Smooth muscle cell (in vitro differentiated cells): ENCODE data around the gene KCNMA1. TPM values are rescaled to one million over a fixed set of nuclear protein-coding genes. Genes with fewer than 3 reads are reported as not detected.

ENCODE experiments used
- DNase-seq: peaks from one replicate; lab custom pipeline; 2025; ENCODE audit not compliant: unreplicated experiment; lab: John Stamatoyannopoulos, UW
- H2AFZ ChIP-seq: fragments of 200-600 bp; sonication (generic); 2 replicates; pipeline ENCODE4 v1.6.0; 2016; ENCODE audit warnings: antibody characterized with exemption, low read depth, mild to moderate bottlenecking
- H3F3A ChIP-seq: fragments of 200-600 bp; sonication (generic); 2 replicates; pipeline ENCODE4 v1.6.0; 2017; ENCODE audit warnings: antibody characterized with exemption, low read depth
- H3K27ac ChIP-seq: fragments of 200-600 bp; sonication (generic); 2 replicates; pipeline ENCODE4 v1.5.1; 2016; ENCODE audit warnings: low read depth, mild to moderate bottlenecking
- H3K27me3 ChIP-seq: fragments of 200-600 bp; sonication (generic); 2 replicates; pipeline ENCODE4 v1.6.1; 2016; ENCODE audit warnings: low read depth, mild to moderate bottlenecking
- H3K36me3 ChIP-seq: fragments of 200-600 bp; sonication (generic); 2 replicates; pipeline ENCODE4 v1.5.1; 2016; ENCODE audit warnings: low read depth
- H3K4me1 ChIP-seq: fragments of 200-600 bp; sonication (generic); 2 replicates; pipeline ENCODE4 v1.5.1; 2016; ENCODE audit warnings: low read depth
- H3K4me2 ChIP-seq: fragments of 200-600 bp; sonication (generic); 2 replicates; pipeline ENCODE4 v1.6.0; 2016; ENCODE audit warnings: mild to moderate bottlenecking
- H3K4me3 ChIP-seq: fragments of 200-600 bp; sonication (generic); 2 replicates; pipeline ENCODE4 v1.5.1; 2016; ENCODE audit warnings: mild to moderate bottlenecking
- H3K79me2 ChIP-seq: fragments of 200-600 bp; sonication (generic); 2 replicates; pipeline ENCODE4 v1.6.0; 2016; ENCODE audit warnings: low read depth, mild to moderate bottlenecking
- H3K9ac ChIP-seq: fragments of 200-600 bp; sonication (generic); 2 replicates; pipeline ENCODE4 v1.6.0; 2016; ENCODE audit warnings: low read depth
- H3K9me3 ChIP-seq: fragments of 200-600 bp; sonication (generic); replicated peaks from 2 replicates; pipeline ENCODE4 v1.5.1; 2016; ENCODE audit warnings: low read depth
- H4K20me1 ChIP-seq: fragments of 200-600 bp; sonication (generic); 2 replicates; pipeline ENCODE4 v1.6.0; 2016; ENCODE audit warnings: low read depth
- WGBS: methylation state at CpG from one replicate; pipeline ENCODE4 v1.1.7; 2016; ENCODE audit warnings: low lambda C conversion rate; 5-methylcytosine and 5-hydroxymethylcytosine counted together
- polyA plus RNA-seq: library from polyadenylated mRNA; unstranded; fragments of >200 nt; fragmentation: Nextera tagmentation; extraction: Ambion mirVana; gene quantifications from 2 replicates; pipeline ENCODE4 v1.2.1, GENCODE V29; 2016
- total RNA-seq: library from RNA; depleted of rRNA; stranded (reverse); fragments of >200 nt; gene quantifications from 2 replicates; pipeline ENCODE4 v1.2.3, GENCODE V29; 2014
- TF ChIP-seq, protein P1 (sequence below): fragments of 200-600 bp; sonication (generic); IDR thresholded peaks from 2 replicates; pipeline ENCODE4 v1.5.1; 2017; ENCODE audit warnings: borderline replicate concordance, mild to moderate bottlenecking, antibody characterized with exemption; ENCODE audit not compliant: insufficient read depth, poor library complexity, severe bottlenecking

The KCNMA1 gene
- total and polyA plus RNA-seq, 2 experiments from 2014 or later, result 9.1 to 23.4 TPM

DNA sequence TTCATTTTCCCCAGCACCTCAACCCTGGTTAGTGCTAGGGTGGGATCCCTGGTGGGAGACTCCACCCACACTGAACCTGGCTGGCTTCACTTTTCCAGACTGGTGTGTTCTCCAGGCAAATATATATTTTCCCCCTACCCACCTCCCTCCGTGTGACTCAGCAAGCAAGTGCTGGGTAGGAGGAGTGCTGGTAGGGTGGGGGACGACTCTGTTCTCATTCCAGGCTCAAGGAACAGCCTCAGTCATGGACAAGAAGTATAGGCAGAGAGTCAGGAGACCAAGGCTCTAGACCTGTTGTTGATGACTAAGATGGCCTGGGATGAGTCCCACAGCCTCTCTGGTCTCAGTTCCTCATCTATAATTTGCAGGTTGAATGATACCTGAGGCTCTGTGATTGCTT, 328.1 kb downstream of the KCNMA1 start:
- H3K9ac ChIP-seq, result no peak overlapping the region
- no peak overlapping the region for H3K4me3 ChIP-seq
- H2AFZ ChIP-seq, result no peak overlapping the region
- H3K4me2 ChIP-seq, result peak overlapping the region; percentile 6
- DNase-seq, result no peak
- H3K79me2 ChIP-seq, result no peaks in the 10 kb centered on the region
- H4K20me1 ChIP-seq, result no peaks in the 10 kb centered on the region
- peak overlapping the region; percentile 41 for H3K27ac ChIP-seq
- no peaks in the 10 kb centered on the region for H3K9me3 ChIP-seq
- no peaks in the 10 kb centered on the region for H3K36me3 ChIP-seq
- peaks cover 8% of the 10 kb centered on the region for H3K4me1 ChIP-seq
- peaks cover 13% of the 10 kb centered on the region for H3F3A ChIP-seq
- WGBS, result 54% methylated on average over 2 of the region's 2 CpGs
- TF ChIP-seq, protein P1, sequence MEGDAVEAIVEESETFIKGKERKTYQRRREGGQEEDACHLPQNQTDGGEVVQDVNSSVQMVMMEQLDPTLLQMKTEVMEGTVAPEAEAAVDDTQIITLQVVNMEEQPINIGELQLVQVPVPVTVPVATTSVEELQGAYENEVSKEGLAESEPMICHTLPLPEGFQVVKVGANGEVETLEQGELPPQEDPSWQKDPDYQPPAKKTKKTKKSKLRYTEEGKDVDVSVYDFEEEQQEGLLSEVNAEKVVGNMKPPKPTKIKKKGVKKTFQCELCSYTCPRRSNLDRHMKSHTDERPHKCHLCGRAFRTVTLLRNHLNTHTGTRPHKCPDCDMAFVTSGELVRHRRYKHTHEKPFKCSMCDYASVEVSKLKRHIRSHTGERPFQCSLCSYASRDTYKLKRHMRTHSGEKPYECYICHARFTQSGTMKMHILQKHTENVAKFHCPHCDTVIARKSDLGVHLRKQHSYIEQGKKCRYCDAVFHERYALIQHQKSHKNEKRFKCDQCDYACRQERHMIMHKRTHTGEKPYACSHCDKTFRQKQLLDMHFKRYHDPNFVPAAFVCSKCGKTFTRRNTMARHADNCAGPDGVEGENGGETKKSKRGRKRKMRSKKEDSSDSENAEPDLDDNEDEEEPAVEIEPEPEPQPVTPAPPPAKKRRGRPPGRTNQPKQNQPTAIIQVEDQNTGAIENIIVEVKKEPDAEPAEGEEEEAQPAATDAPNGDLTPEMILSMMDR, result no peak
- H3K27me3 ChIP-seq, result no peaks in the 10 kb centered on the region

DNA sequence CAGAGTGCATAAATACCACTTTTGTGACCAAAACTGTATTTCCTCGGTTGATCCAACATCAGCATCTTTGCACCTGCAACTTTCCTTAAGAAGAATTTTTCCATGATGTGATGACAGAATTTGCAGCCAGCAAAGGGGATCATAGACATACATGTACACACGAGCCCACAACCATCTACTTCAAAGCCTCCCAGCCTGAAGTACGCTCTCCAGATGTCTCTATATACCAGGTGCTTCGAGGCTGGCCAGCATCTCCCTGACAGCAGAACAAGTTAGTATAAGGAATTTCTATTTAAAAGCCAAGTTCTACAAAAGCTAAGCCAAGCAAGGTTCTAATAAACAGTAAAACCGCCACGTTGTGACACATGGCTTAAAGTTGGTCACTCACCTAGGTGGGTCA, 328.5 kb downstream of the KCNMA1 start:
- Histone ChIP-seq H2AFZ (no peak overlapping the region), H3K79me2 (no peaks in the 10 kb centered on the region), H4K20me1 (no peaks in the 10 kb centered on the region), H3F3A (peaks cover 10% of the 10 kb centered on the region), H3K27ac (peak overlapping the region; percentile 41), H3K4me1 (peaks cover 8% of the 10 kb centered on the region), H3K9ac (no peak overlapping the region), H3K9me3 (no peaks in the 10 kb centered on the region), H3K27me3 (no peaks in the 10 kb centered on the region), H3K36me3 (no peaks in the 10 kb centered on the region), H3K4me2 (no peak overlapping the region), H3K4me3 (no peak overlapping the region)
- no peak for DNase-seq
- TF ChIP-seq, protein P1, result no peak
- WGBS, result 93% methylated on average over 6 of the region's 6 CpGs

DNA sequence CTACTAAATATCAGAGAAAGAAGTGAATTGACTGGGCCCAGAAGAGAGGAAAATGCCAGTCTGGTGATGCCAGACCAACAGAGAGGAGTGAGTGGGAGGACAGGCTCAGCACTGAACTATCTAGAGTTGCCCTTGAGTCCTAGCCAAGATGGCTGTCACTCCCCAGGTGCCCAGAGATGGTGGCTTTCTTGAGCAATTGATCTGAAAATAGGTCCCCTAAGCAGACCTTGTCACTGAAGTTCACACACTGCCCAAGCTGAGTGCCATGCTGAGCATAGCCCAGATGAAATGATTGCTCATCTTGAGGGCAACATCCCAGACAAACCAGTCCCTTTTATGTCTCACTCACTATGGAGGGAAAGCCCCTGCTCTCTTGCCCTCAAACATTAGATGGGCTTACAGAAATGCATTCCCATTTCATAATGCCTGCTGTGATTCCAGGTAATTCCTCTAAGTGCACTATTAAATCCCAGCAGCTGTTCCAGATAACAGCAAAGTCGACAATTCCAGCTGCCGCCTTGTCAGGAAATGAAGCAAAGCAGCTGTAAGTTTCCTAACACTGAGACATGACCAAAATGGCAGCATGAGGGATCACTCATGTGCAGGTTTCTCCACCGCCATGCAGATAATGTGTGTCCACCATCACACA, 329.4 kb downstream of the KCNMA1 start:
- Histone ChIP-seq H3K27me3 (no peaks in the 10 kb centered on the region), H3F3A (peaks cover 9% of the 10 kb centered on the region), H2AFZ (no peak overlapping the region), H3K9ac (no peak overlapping the region), H4K20me1 (no peaks in the 10 kb centered on the region), H3K4me3 (no peak overlapping the region), H3K4me2 (no peak overlapping the region), H3K4me1 (peaks cover 5% of the 10 kb centered on the region), H3K79me2 (no peaks in the 10 kb centered on the region), H3K9me3 (no peaks in the 10 kb centered on the region), H3K27ac (no peak overlapping the region), H3K36me3 (no peaks in the 10 kb centered on the region)
- WGBS, result 44% methylated on average over 3 of the region's 3 CpGs
- TF ChIP-seq, protein P1, result no peak
- no peak for DNase-seq

DNA sequence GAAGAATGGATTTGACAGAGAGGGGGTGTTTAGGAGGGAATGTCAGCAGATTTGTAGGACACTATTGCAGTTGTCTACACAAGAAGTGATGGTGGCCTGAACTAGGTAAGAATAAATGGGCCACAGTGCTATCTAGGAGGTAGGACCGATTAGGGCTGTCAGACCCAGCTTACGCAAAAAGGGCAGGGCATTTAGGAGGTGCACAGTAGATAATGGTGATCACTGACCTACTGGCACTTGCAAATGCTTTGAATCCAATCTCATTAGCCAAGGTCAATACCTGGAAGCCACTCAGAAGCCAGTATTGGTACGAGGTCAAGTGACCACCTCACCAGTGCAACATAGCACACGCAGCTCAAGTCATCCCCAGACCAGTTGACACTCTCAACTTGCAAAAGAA, 330.9 kb downstream of the KCNMA1 start:
- H3K27ac ChIP-seq, result no peak overlapping the region
- no peaks in the 10 kb centered on the region for H3K36me3 ChIP-seq
- TF ChIP-seq, protein P1, result no peak
- no peak overlapping the region for H2AFZ ChIP-seq
- no peaks in the 10 kb centered on the region for H3K9me3 ChIP-seq
- peaks cover 5% of the 10 kb centered on the region for H3K4me1 ChIP-seq
- 84% methylated on average over 4 of the region's 4 CpGs for WGBS
- H3K4me3 ChIP-seq, result no peak overlapping the region
- no peak overlapping the region for H3K4me2 ChIP-seq
- H3K9ac ChIP-seq, result no peak overlapping the region
- H4K20me1 ChIP-seq, result no peaks in the 10 kb centered on the region
- no peaks in the 10 kb centered on the region for H3K27me3 ChIP-seq
- no peak for DNase-seq
- H3F3A ChIP-seq, result peaks cover 9% of the 10 kb centered on the region
- H3K79me2 ChIP-seq, result no peaks in the 10 kb centered on the region
